Measurements from ENCODE around the gene SYT17.

SYT17 gene

GRCh38 chr16:19164285-19164684 is 3.8 kb upstream of the SYT17 start:
- H3K36me3 ChIP-seq (ENCODE audit: control insufficient read depth, insufficient read depth, low read length, severe bottlenecking) = no peaks in the 10 kb centered on the region
- no peak overlapping the region for H3K4me3 ChIP-seq (ENCODE audit: low read length)
- H3K9ac ChIP-seq (ENCODE audit: low read length) = no peak overlapping the region
- no peak for DNase-seq (ENCODE audit: low read depth)
- H3K27me3 ChIP-seq (replicated peaks; ENCODE audit: control insufficient read depth, insufficient read depth, low read length) = peaks cover under 1% of the 10 kb centered on the region
- H3K9me3 ChIP-seq (ENCODE audit: control insufficient read depth, low read length) = no peaks in the 10 kb centered on the region
- H3K4me1 ChIP-seq (ENCODE audit: control insufficient read depth, insufficient read depth, low read length) = peaks cover 3% of the 10 kb centered on the region

GRCh38 chr16:19165101-19165500 is 2.9 kb upstream of the SYT17 start:
- no peak overlapping the region for H3K9ac ChIP-seq (ENCODE audit: low read length)
- peaks cover 3% of the 10 kb centered on the region for H3K4me1 ChIP-seq (ENCODE audit: control insufficient read depth, insufficient read depth, low read length)
- H3K36me3 ChIP-seq (ENCODE audit: control insufficient read depth, insufficient read depth, low read length, severe bottlenecking) = no peaks in the 10 kb centered on the region
- H3K27me3 ChIP-seq (replicated peaks; ENCODE audit: control insufficient read depth, insufficient read depth, low read length) = peaks cover 9% of the 10 kb centered on the region
- no peak for DNase-seq (ENCODE audit: low read depth)
- no peak overlapping the region for H3K4me3 ChIP-seq (ENCODE audit: low read length)
- no peaks in the 10 kb centered on the region for H3K9me3 ChIP-seq (ENCODE audit: control insufficient read depth, low read length)

- Histone ChIP-seq H3K36me3 (ENCODE audit: control insufficient read depth, insufficient read depth, low read length, severe bottlenecking) (no peaks in the 10 kb centered on the region), H3K4me1 (ENCODE audit: control insufficient read depth, insufficient read depth, low read length) (peaks cover 3% of the 10 kb centered on the region), H3K27me3 (replicated peaks; ENCODE audit: control insufficient read depth, insufficient read depth, low read length) (peaks cover 20% of the 10 kb centered on the region), H3K9me3 (ENCODE audit: control insufficient read depth, low read length) (no peaks in the 10 kb centered on the region), H3K4me3 (ENCODE audit: low read length) (no peak overlapping the region), H3K9ac (ENCODE audit: low read length) (no peak overlapping the region)
- DNase-seq (ENCODE audit: low read depth) = no peak
Observed at GRCh38 chr16:19166500-19166899, 1.5 kb upstream of the SYT17 start.

GRCh38 chr16:19168371-19169081 is 486 bp downstream of the SYT17 start:
- Histone ChIP-seq H3K4me1 (ENCODE audit: control insufficient read depth, insufficient read depth, low read length) (peaks cover 3% of the 10 kb centered on the region), H3K27me3 (replicated peaks; ENCODE audit: control insufficient read depth, insufficient read depth, low read length) (peaks cover 27% of the 10 kb centered on the region), H3K36me3 (ENCODE audit: control insufficient read depth, insufficient read depth, low read length, severe bottlenecking) (no peaks in the 10 kb centered on the region), H3K4me3 (ENCODE audit: low read length) (peak overlapping the region; percentile 69), H3K9me3 (ENCODE audit: control insufficient read depth, low read length) (no peaks in the 10 kb centered on the region), H3K9ac (ENCODE audit: low read length) (peak overlapping the region; percentile 39)
- peak; percentile 23 for DNase-seq (ENCODE audit: low read depth)

GRCh38 chr16:19169082-19169639 is 1.1 kb downstream of the SYT17 start:
- no peak for DNase-seq (ENCODE audit: low read depth)
- H3K9ac ChIP-seq (ENCODE audit: low read length) = no peak overlapping the region
- no peaks in the 10 kb centered on the region for H3K9me3 ChIP-seq (ENCODE audit: control insufficient read depth, low read length)
- peaks cover 3% of the 10 kb centered on the region for H3K4me1 ChIP-seq (ENCODE audit: control insufficient read depth, insufficient read depth, low read length)
- H3K27me3 ChIP-seq (replicated peaks; ENCODE audit: control insufficient read depth, insufficient read depth, low read length) = peaks cover 33% of the 10 kb centered on the region
- no peaks in the 10 kb centered on the region for H3K36me3 ChIP-seq (ENCODE audit: control insufficient read depth, insufficient read depth, low read length, severe bottlenecking)
- H3K4me3 ChIP-seq (ENCODE audit: low read length) = no peak overlapping the region

- Histone ChIP-seq H3K9ac (ENCODE audit: low read length) (no peak overlapping the region), H3K9me3 (ENCODE audit: control insufficient read depth, low read length) (no peaks in the 10 kb centered on the region), H3K27me3 (replicated peaks; ENCODE audit: control insufficient read depth, insufficient read depth, low read length) (peaks cover 38% of the 10 kb centered on the region), H3K4me3 (ENCODE audit: low read length) (no peak overlapping the region), H3K36me3 (ENCODE audit: control insufficient read depth, insufficient read depth, low read length, severe bottlenecking) (no peaks in the 10 kb centered on the region), H3K4me1 (ENCODE audit: control insufficient read depth, insufficient read depth, low read length) (peaks cover 3% of the 10 kb centered on the region)
- DNase-seq (ENCODE audit: low read depth) = no peak
Observed at GRCh38 chr16:19170043-19170655, 2.1 kb downstream of the SYT17 start.

- no peak overlapping the region for H3K4me3 ChIP-seq (ENCODE audit: low read length)
- H3K27me3 ChIP-seq (replicated peaks; ENCODE audit: control insufficient read depth, insufficient read depth, low read length) = peaks cover 43% of the 10 kb centered on the region
- H3K36me3 ChIP-seq (ENCODE audit: control insufficient read depth, insufficient read depth, low read length, severe bottlenecking) = no peaks in the 10 kb centered on the region
Observed at GRCh38 chr16:19172098-19172780, 4.2 kb downstream of the SYT17 start.

GRCh38 chr16:19173059-19173458 is 5.0 kb downstream of the SYT17 start:
- Histone ChIP-seq H3K36me3 (ENCODE audit: control insufficient read depth, insufficient read depth, low read length, severe bottlenecking) (no peaks in the 10 kb centered on the region), H3K27me3 (replicated peaks; ENCODE audit: control insufficient read depth, insufficient read depth, low read length) (peaks cover 47% of the 10 kb centered on the region), H3K9ac (ENCODE audit: low read length) (no peak overlapping the region), H3K4me3 (ENCODE audit: low read length) (no peak overlapping the region), H3K9me3 (ENCODE audit: control insufficient read depth, low read length) (no peaks in the 10 kb centered on the region), H3K4me1 (ENCODE audit: control insufficient read depth, insufficient read depth, low read length) (no peaks in the 10 kb centered on the region)
- no peak for DNase-seq (ENCODE audit: low read depth)

More at GRCh38 chr16:19172098-19172780, 4.2 kb downstream of the SYT17 start:
- DNase-seq (ENCODE audit: low read depth) = no peak
- peaks cover 3% of the 10 kb centered on the region for H3K4me1 ChIP-seq (ENCODE audit: control insufficient read depth, insufficient read depth, low read length)
- H3K9ac ChIP-seq (ENCODE audit: low read length) = no peak overlapping the region
- no peaks in the 10 kb centered on the region for H3K9me3 ChIP-seq (ENCODE audit: control insufficient read depth, low read length)

- Histone ChIP-seq H3K9ac (ENCODE audit: low read length) (no peak overlapping the region), H3K4me3 (ENCODE audit: low read length) (no peak overlapping the region), H3K9me3 (ENCODE audit: control insufficient read depth, low read length) (no peaks in the 10 kb centered on the region), H3K4me1 (ENCODE audit: control insufficient read depth, insufficient read depth, low read length) (no peaks in the 10 kb centered on the region), H3K27me3 (replicated peaks; ENCODE audit: control insufficient read depth, insufficient read depth, low read length) (peaks cover 52% of the 10 kb centered on the region), H3K36me3 (ENCODE audit: control insufficient read depth, insufficient read depth, low read length, severe bottlenecking) (no peaks in the 10 kb centered on the region)
- no peak for DNase-seq (ENCODE audit: low read depth)
Observed at GRCh38 chr16:19173649-19174383, 5.8 kb downstream of the SYT17 start.

- Histone ChIP-seq H3K9ac (ENCODE audit: low read length) (no peak overlapping the region), H3K4me3 (ENCODE audit: low read length) (no peak overlapping the region), H3K4me1 (ENCODE audit: control insufficient read depth, insufficient read depth, low read length) (no peaks in the 10 kb centered on the region), H3K36me3 (ENCODE audit: control insufficient read depth, insufficient read depth, low read length, severe bottlenecking) (no peaks in the 10 kb centered on the region), H3K9me3 (ENCODE audit: control insufficient read depth, low read length) (no peaks in the 10 kb centered on the region), H3K27me3 (replicated peaks; ENCODE audit: control insufficient read depth, insufficient read depth, low read length) (peaks cover 50% of the 10 kb centered on the region)
- no peak for DNase-seq (ENCODE audit: low read depth)
Observed at GRCh38 chr16:19174478-19174877, 6.4 kb downstream of the SYT17 start.
